Activated CD8-positive, alpha-beta memory T cell treated with anti-CD3 and anti-CD28 coated beads for 36 hours (primary cell): ENCODE results near the gene BCAT1. TPM values are rescaled to one million over a fixed set of nuclear protein-coding genes. Genes with fewer than 3 reads are reported as not detected.

Experiments used
- CTCF ChIA-PET: fragments of 350-600 bp; sonication (Branson Sonifier 250); formaldehyde crosslinking; loops from one replicate; lab custom pipeline; 2021; ENCODE audit warnings: antibody characterized with exemption; lab: Charles Lee
- POLR2A ChIA-PET: fragments of 350-600 bp; sonication (Branson Sonifier 250); formaldehyde crosslinking; loops from one replicate; lab custom pipeline; 2021; ENCODE audit warnings: antibody characterized with exemption; lab: Charles Lee
- total RNA-seq, 2 experiments: library from RNA; stranded (reverse); gene quantifications; one replicate each; pipeline ENCODE4 v1.2.3, GENCODE V29; 2021

BCAT1 gene, protein sequence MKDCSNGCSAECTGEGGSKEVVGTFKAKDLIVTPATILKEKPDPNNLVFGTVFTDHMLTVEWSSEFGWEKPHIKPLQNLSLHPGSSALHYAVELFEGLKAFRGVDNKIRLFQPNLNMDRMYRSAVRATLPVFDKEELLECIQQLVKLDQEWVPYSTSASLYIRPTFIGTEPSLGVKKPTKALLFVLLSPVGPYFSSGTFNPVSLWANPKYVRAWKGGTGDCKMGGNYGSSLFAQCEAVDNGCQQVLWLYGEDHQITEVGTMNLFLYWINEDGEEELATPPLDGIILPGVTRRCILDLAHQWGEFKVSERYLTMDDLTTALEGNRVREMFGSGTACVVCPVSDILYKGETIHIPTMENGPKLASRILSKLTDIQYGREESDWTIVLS
- 10 to 100 TPM; 49.3 to 49.4 TPM for total RNA-seq

DNA sequence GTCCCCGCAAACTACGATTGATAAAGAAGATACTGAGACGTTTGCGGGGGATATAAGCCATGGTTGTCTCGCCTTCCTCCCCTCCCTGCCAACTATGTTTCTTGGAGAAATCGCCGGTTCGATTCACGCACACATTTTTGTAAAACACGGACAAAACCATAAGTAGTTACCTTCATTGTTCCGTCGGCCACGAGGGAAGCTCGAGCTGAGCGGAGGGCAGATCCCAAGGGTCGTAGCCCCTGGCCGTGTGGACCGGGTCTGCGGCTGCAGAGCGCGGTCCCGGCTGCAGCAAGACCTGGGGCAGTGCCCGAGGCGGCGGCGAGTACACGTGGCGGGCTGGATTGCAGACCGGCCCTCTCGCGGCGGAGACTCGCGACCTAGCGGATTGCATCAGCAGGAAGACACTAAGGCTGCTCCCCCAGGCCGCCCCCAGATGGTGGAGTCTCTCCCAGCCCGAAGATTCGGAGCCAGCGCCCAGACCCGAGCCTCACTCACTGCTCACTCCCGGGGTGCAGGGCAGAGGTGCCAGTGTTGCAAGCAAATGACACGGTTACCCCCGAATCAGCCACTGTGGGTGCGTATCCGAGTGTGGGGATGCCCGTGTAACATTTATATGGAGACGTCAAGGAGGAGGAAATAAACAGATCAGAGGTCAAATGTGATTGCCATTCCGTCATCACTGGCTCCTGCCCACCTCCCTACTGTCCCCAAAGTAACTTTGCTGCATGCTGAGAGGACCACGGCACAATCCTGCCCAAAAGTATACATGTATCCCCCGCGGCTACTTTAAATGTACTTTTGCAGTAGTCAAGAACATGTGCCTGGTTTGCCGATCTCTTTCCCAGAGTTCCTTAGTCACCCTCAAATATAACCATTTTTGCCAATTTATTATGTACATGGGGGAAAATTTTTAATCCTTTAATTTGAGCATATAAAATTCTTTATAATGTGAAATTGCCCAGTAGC, at the start of gene BCAT1:
TSS of gene BCAT1 (minus strand) at position 345 of the 966 bp plus-strand sequence. CDS start at position 176, 169 bp downstream.
- ChIA-PET POLR2A (interaction anchor here (1.1 to 1.4 kb wide), 3 partner anchors 48 to 384 kb away, joined by 4 read pairs; no protein-coding TSS in a partner anchor), CTCF (no interaction called here)

DNA sequence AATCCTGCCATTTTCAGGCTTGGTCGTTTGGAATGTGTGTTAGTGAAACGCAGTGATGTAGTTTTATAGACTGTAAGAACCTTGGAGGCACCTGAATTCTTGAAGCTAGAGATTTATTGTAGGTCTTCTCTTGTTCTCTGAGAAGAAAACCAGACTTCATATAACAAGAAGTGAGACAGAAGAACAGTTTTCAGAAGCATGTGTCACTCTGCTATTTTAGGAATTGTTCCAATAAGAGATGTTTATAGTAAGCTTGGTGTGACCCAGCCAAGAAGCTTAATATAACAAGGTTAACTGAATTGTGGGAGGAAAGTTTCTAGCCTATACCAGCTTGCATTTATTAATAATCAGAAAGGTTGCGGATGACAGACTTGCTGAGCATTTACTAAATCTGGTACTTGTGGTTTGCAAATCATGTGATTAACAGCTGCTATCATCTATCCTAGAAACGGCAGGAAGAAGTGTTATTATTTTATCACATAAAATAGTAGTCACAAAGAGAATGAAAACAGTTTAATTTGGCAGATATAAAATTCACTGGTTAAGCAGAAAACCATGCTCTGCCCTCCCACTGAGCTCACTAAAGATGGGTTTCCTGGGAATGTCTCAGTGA, 49.2 kb upstream of the BCAT1 start:
- ChIA-PET POLR2A (interaction anchor here (0.6 to 1.1 kb wide), 3 partner anchors 54 to 336 kb away, joined by 3 to 7 read pairs (median 5); no protein-coding TSS in a partner anchor), CTCF (interaction anchor here (1.1 kb wide), 1 partner anchor 111 kb away, joined by 3 read pairs; no protein-coding TSS in a partner anchor)

DNA sequence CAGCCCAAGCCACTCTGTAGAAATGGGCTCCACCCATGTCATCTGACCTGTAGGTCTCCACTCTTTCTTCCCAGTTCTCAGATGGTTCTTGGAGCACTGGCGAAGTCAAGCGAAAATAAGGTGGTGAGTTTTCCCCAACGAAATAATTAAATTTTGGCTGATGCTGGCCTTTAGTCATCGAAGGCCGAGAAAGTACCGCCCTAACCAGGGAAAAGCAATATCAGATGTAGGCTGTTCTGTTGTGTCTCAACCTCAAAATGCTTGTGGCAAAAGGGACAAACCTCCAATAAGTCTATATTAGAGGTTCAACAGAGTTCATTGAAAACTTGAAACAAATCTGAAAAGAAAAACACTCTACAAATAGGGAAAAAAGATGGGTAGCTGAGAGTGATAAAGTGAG, 48.6 kb upstream of the BCAT1 start:
- CTCF ChIA-PET = interaction anchor here (1.1 kb wide), 1 partner anchor 112 kb away, joined by 3 read pairs; no protein-coding TSS in a partner anchor
- POLR2A ChIA-PET = interaction anchor here (1.0 to 1.1 kb wide), 2 partner anchors 54 to 157 kb away, joined by 3 to 5 read pairs; no protein-coding TSS in a partner anchor

DNA sequence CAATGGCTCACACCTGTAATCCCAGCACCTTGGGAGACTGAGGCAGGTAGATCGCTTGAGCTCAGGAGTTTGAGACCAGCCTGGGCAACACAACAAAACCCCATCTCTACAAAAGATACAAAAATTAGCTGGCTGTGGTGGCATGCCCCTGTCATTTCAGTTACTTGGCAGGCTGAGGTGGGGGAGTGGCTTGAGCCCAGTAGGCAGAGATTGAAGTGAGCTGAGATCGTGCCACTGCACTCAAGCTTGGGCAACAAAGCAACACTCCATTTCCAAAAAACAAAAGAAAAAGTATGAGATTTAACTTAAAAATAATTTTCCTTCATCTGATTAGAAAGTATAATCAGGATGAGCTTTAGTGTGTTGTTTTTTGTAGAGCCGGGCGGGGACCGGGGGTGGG, 47.9 kb upstream of the BCAT1 start:
- ChIA-PET POLR2A (no interaction called here), CTCF (no interaction called here)

DNA sequence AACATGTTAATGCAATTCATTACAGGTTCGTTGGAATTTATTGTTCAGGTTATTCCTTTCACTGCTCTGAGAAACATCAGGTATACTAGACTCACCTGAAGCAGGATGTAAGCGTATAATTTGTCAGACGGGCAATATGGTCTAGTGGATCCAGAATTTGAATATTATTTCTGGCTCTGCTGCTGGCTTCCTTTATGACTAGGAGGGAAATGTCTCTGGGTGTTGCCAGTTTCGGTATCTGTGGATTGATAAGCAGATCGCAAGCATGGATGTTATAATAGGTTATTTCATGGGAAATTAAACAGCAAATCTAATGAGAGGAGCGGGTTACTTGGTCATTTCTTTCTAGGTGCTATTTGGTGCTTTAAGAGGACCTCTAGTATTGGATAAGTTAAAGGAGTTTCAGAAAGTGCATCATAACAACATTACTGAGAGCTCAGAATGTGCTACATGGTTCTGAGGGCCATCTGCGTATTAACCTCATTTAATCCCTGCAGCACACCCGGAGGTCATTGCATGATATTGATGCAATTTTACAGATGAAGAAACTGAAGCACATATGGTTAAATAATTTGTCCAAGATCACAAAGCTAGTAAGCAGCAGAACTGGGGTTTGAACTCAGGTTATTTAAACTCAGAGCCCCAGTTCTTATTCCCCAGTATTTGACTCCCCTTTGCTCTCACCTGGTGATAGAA, 47.3 kb upstream of the BCAT1 start:
- POLR2A ChIA-PET = no interaction called here
- CTCF ChIA-PET = no interaction called here

DNA sequence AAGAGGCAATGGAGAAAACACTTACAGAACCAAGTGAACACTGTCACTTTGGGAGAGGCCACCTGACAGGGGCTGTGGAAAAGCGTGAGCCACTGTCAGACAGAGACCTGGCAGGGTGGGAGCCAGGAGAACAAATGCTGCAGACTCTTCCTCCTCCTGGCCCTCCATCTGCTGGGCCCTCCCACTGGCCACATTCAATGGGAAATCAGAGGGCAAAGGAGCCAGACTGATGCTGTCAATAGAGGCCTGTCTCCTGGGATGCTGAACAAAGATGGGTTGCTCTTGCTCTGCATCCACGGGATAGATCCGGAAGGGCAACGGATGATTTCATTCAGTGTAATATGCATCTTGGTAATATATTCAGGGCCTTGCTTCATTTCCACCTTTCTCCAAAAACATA, 44.9 kb upstream of the BCAT1 start:
- ChIA-PET CTCF (no interaction called here), POLR2A (no interaction called here)

DNA sequence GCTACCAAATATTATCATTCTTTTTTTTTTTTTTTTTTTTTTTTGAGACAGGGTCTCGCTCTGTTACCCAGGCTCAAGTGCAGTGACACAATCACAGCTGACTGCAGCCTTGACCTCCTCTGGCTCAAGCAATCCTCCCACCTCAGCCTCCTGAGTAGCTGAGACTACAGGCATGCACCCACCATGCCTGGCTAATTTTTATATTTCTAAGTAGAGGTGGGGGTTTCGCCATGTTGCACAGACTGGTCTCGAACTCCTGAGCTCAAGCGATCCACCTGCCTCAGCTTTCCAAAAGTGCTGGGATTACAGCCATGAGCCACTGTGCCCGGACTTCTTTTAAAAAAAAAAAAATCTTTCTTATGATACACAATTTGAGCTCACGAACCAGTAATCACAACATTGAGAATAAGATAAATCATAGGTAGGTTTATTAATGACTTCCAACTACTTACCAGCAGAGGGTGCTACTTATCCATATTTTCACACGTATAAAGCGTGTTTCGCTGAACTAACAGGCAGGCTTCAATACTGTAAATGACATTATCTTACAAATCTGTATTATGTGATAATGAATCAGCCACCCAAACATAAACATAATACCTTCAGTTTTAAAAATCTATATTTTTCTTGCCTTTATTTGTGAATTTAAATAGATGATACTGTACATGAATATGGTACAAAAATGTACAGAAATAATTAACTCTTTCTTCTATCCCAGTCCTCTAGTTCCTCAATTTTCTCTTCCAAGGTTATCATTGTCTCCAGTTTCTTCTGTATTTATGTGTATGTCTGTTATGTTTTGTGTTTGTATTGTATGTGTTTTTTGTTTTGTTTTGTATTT, 42.5 kb upstream of the BCAT1 start:
- ChIA-PET CTCF (interaction anchor here (0.6 to 2.5 kb wide), 9 partner anchors 9 to 156 kb away, joined by 3 to 11 read pairs (median 4); no protein-coding TSS in a partner anchor), POLR2A (no interaction called here)

DNA sequence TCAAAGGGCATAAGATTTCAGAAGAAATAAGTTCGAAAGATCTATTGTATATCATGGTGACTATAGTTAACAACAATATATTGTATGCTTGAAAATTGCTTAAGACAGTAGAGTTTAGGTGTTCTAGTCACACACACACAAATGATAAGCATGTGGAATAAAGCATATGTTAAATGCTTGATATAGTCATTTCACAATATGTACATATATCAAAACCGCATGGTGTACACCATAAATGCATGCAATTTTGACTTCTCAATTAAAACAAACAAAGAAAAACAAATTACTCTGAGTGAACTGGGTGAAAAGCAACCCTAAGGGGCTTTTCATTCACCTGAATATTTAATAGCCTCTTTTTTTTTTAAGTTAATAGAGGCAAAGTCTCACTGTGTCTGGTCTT, 40.3 kb upstream of the BCAT1 start:
- ChIA-PET CTCF (interaction anchor here (1.2 kb wide), 1 partner anchor 140 kb away, joined by 3 read pairs; no protein-coding TSS in a partner anchor), POLR2A (interaction anchor here (0.7 kb wide), 1 partner anchor 90 kb away, joined by 4 read pairs; no protein-coding TSS in a partner anchor)

DNA sequence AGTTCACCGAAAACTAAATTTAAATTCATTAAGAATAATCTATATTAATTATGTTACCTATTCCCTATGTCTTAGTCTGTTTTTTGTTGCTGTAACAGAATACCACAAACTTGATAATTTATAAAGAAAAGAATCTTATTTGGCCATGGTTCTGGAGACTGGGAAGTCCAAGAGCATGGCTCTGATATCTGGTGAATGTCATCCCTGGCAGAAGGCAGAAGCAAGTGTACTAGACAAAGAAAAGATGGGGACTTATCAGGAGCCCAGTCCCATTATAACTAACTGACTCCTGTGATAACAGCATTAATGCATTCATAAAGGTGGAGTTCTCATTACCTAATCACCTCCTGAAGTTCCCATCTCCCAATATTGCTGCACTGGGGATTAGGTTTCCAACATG, 33.3 kb upstream of the BCAT1 start:
- ChIA-PET CTCF (interaction anchor here (0.9 kb wide), 1 partner anchor 9 kb away, joined by 3 read pairs; no protein-coding TSS in a partner anchor), POLR2A (no interaction called here)

DNA sequence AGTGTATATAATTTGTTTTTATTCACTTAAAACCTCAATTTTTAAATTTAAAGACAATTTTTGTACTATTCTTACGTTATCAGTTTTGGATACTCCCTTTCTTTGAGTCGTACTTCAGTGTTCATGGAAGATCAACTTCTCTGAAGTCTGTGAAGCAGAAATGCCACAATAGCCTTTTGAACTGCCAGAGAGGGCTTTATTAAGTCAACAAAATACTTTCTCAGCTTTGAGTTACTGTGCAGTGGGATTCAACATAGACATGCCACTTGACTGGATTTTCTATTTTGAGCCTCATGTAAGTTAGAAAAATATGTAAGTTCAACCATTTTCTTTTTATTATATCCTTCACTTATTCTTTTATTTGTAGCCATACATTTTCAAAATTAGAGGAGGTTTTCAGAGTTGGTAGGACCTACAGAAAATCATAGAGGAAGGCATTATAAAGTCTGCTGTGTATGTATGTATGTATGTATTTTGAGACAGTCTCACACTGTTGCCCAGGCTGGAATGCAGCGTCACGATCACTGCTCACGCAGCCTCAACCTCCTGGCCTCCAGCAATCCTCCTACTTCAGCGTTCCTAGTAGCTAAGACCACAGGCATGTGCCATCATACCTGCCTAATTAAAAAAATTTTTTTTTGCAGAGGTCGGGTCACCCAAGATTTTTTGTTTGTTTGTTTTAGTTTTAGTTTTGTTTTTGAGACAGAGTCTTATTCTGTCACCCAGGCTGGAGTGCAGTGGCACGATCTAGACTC, 31.3 kb upstream of the BCAT1 start:
- ChIA-PET CTCF (interaction anchor here (0.6 to 1.7 kb wide), 2 partner anchors 125 to 270 kb away, joined by 3 read pairs; partner anchors contain the start of gene KRAS), POLR2A (no interaction called here)

DNA sequence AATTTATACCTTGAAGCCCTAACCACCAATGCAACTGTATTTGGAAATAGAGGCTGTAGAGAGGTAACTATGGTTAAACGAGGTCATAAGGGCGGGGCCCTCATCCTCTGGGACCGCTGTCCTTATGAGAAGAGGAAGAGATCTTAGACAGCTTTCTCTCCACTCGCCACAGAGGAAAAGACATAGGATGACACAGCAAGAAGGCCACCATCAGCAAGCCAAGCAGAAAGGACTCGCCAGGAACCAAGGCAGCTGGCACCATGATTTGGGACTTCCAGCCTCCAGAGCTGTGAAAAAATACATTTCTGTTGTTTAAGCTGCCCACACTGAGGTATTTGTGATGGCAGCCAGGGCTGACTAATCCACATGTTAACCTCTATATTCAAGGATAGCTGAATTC, 30.4 kb upstream of the BCAT1 start:
- ChIA-PET POLR2A (no interaction called here), CTCF (interaction anchor here (0.7 kb wide), 1 partner anchor 12 kb away, joined by 5 read pairs; no protein-coding TSS in a partner anchor)

DNA sequence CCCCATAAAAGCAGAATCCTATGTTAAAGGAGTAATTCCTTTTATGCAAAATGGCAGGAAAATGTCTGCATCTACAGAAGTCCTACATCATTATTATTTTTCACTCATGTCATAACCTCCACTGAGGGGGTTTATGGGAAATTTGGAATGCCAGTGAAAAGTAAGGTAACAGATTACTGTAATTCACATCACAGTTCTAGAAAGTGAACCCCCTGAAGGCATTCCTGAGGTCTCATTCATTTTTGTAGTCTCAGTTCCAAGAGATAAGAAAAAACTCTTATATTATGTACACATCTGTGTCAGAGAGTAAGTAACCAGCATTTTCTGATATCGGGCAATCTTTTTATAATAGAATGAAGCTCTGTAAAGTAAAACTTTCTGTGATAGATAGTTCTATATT, 28.8 kb upstream of the BCAT1 start:
- CTCF ChIA-PET = no interaction called here
- POLR2A ChIA-PET = no interaction called here

DNA sequence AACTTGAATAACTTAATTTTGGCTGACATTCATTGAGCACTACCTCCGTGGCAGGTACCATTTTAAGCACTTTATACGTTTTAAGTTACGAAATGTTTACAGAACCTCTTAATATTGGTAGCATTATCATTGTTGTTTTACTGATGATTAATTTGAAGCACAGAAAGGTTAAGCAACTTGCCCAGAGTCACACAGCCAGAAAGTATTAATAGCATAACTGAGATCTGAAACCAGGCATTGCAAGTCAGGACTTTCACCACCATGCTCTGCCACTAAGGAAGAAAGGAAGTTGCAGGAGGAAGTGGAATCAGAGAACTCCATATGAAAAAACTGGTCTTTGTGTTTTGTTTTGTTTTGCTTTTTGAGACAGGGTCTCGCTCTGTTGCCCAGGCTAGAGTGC, 28.2 kb upstream of the BCAT1 start:
- POLR2A ChIA-PET = no interaction called here
- CTCF ChIA-PET = no interaction called here

DNA sequence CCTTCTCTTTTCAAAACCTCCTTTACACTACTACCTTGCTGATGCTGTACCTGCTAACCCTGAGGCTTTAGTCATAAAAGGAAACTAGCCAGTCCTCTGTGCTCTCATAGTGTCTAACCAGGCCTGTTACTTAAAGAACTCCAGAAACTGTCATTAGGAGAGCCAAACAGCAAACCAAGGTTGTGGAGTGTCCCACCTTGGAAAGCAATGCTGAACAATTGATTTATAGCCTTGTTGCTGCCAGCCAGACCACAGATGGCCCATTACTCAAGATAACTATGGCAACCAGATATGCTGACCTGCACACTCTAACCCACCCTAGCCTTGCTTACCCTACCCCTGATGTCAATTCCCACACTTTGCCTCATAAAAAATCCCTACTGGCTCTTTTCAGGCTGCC, 26.5 kb upstream of the BCAT1 start:
- CTCF ChIA-PET = no interaction called here
- POLR2A ChIA-PET = no interaction called here

DNA sequence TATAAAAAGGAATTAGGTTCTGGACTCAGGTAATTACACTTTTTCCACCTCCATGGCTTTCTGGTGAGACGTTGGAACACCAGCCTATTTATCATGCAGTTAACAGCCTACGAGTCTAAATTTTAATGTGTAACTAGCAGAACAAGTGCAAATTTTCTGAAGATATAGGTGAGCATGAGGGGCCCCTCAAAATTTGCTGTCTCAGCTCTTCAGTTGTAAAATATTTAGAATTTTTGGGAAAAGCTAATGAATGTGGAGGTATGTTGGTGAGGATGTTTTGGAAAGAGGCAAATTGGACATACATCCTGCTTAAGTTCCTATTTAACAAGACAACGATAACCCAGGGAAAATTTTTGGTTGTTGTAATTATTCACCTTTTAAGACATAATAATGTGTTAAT, 25.3 kb upstream of the BCAT1 start:
- POLR2A ChIA-PET = no interaction called here
- CTCF ChIA-PET = no interaction called here

DNA sequence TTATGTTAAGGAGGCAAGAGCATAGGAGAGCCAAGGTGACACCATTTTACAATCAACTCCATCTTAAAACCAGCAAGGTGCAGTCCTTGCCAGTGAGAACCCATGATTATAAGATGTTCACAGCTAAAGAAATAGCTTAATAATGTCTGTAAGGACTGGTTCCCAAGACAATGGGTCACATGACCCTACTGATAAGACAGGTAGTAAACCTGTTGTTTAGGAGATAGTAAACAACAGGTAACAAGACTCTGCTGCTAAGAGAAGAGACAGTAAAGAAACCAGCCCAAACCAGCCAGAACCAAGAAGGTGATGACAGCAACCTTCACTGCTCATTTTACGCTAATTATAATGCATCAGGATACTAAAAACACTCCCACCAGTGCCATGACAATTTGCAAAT, 23.2 kb upstream of the BCAT1 start:
- POLR2A ChIA-PET = no interaction called here
- CTCF ChIA-PET = interaction anchor here (1.8 kb wide), 1 partner anchor 11 kb away, joined by 4 read pairs; no protein-coding TSS in a partner anchor

DNA sequence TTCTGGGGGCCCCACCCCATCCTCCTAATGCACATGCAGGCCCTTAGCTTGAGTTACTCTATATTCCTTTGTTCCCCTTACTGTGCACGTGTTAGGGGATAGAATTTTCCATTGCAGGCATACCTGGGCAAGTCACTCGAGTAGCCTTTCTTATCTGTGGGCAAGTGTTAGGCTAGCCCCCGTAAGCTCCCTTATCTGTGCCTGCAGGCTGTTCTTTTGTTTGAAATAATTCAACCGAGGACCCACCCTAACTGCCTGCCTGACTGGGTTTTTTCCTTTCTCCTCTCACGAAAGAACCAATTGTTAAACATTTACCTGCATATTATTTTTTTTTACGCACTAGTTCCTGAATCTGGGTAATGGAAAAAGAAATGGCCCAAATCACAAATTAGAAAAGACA, 21.3 kb upstream of the BCAT1 start:
- POLR2A ChIA-PET = no interaction called here
- CTCF ChIA-PET = no interaction called here
